C4-2B (cell line): ENCODE measurements around the gene LIN28A.
"Not testable (repeated sequence)": the region's sequence is repeated elsewhere in the genome, so short reads cannot be mapped to it uniquely, and the experiment has no call there.

Experiments
- H3K27ac ChIP-seq: fragments of 450-650 bp; 2 replicates; pipeline ENCODE4 v1.5.1; 2017
- CTCF ChIP-seq: fragments of 450-650 bp; conservative IDR thresholded peaks from 2 replicates; pipeline ENCODE4 v1.5.1; 2017; ENCODE audit warnings: mild to moderate bottlenecking
- ZFX ChIP-seq: fragments of 450-650 bp; IDR thresholded peaks from 2 replicates; pipeline ENCODE4 v1.6.1; 2017

The LIN28A gene

DNA sequence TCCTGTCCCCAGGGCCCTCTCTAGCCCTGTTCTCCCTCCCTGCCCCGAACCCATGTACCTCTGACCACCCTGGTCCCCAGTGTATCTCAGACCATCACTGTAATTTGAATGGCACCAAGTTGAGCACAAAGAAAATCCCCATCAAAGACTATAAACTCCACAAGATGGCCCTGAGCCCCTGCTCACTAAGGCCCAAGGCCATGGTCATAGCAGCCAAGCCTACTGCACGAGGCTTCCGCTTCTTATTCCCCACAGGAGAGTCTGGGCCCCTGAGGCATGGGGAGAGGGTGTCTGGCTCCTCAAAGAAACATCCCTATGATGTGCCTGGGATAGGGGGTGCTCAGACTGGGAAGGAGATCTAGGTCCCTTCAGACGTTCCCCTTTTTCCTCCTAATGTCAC lies 42.6 kb upstream of the LIN28A start:
- H3K27ac ChIP-seq: no peak overlapping the region
- TF ChIP-seq CTCF (no peak), ZFX (no peak)

DNA sequence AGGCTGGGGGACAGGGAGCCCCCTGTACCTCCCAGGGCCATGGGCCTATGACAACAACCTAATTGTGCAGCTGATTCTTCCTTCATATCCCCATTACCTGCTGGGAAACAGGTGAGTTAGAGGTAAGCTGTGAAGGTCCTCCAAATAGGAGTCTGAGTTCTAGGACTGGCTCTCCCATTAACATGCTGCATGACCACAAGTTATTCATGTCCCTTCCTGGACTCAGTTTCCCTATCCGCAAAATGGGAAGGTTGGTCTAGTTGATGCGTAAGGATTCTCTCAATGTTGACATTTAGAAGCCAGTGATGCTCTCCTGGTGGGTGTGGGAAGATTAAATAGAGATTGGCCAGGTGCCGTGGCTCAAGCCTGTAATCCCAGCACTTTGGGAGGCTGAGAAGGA lies 42.1 kb upstream of the LIN28A start:
- no peak for TF ChIP-seq ZFX
- H3K27ac ChIP-seq: no peak overlapping the region

DNA sequence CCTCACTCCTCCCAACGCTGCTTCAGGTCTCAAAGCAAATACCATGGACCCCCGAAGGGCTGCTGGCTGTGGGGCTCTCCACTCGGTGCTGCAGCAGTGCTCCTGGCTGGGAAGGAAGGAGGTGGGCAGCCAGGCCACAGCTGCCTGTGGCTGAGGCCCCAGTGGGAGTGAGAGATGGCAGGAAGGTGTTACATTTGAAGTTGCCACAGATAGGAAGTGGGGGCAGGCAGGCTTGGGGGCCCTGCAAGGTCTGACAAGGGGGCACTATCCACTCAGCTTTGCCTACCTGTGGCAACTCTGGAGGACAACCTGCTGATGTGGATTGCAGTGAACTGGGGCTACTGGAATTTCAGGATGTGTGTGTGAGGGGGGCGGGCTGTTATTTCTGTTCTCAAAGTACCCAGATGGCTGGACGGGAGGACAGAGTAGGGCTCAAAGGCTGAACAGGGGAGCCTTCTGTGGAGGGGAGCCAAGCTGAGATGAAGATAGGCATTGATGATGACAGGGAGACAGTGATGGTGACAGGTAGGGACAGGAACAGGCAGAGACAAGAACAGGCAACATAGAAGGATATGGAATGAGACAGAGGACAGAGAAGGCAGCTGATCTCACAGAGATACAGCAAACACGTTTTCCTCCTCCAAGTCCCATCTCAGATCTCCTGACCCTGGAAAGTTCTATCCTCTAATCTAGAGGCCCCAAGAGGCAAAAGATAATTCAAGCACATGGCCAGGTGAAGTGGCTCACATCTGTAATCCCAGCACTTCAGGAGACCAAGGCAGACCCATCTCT lies 39.8 kb upstream of the LIN28A start:
- TF ChIP-seq CTCF: no peak
- TF ChIP-seq ZFX: no peak
- H3K27ac ChIP-seq: no peak overlapping the region

- TF ChIP-seq ZFX (no peak), CTCF (no peak)
- H3K27ac ChIP-seq: no peak overlapping the region
Observed at GRCh38 chr1:26372039-26372438, 38.6 kb upstream of the LIN28A start.

- H3K27ac ChIP-seq: not testable (repeated sequence)
Observed at GRCh38 chr1:26372611-26373010, 38.0 kb upstream of the LIN28A start, which contains the start of gene ZNF683. Gene ZNF683, minus strand, starts transcription at chr1:26372750. Its CDS starts 4,179 bp downstream, at chr1:26368571.

GRCh38 chr1:26373281-26373680 lies 37.3 kb upstream of the LIN28A start:
- TF ChIP-seq ZFX: no peak
- no peak for TF ChIP-seq CTCF
- no peak overlapping the region for H3K27ac ChIP-seq

- no peak for TF ChIP-seq ZFX
- no peak for TF ChIP-seq CTCF
- H3K27ac ChIP-seq: no peak overlapping the region
Observed at GRCh38 chr1:26373789-26374188, 36.8 kb upstream of the LIN28A start.

GRCh38 chr1:26374361-26374760 lies 36.3 kb upstream of the LIN28A start:
- H3K27ac ChIP-seq: not testable (repeated sequence)

DNA sequence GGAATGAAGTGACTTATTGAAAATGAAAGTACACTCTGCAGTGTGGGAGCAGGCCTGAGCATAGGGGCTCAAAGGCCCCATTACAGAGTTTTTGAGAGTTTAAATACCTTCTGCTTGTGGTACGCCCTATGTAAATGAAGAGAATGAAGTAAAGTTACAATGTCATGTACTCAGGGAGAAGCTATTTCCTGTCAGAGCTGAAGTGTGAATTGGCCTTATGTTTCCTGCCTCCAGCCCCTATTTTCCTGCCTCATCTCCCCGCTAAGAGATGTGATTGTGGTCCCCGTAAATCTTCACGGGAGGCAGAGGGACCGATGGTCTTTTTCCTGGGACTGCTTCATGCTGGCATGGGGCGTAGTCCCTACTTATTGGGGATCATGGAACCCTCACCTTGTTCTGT lies 35.5 kb upstream of the LIN28A start:
- H3K27ac ChIP-seq: no peak overlapping the region
- TF ChIP-seq ZFX (no peak), CTCF (no peak)
